ENCODE data around the gene MYO16.

GRCh38 chr13:109140054-109140453, 510.6 kb downstream of the MYO16 start:
- no peak for TF ChIP-seq USF2 (IDR thresholded peaks at IDR 0.05)
- TF ChIP-seq CTCF (IDR thresholded peaks at IDR 0.05), result no peak
- no peak for TF ChIP-seq POLR2A (IDR thresholded peaks at IDR 0.05; ENCODE audit: low read length)
- no peak for TF ChIP-seq REST (IDR thresholded peaks at IDR 0.05)
- no peak for TF ChIP-seq NR3C1 (IDR thresholded peaks at IDR 0.05)
